Endothelial cell of umbilical vein (primary cell): ENCODE measurements around the gene RNASEH2B. TPM values are rescaled to one million over a fixed set of nuclear protein-coding genes. Genes with fewer than 3 reads are reported as not detected.

Source experiments
- BruUV-seq: library from RNA; stranded (reverse); fragments of 400-500 nt; replicated peaks from 2 replicates; lab custom pipeline; 2021; lab: Mats Ljungman, UMichigan
- CTCF ChIA-PET: fragments of 300-600, 350-600 bp; sonication (Branson Sonifier 250); formaldehyde crosslinking; loops from one replicate; lab custom pipeline; 2021; ENCODE audit warnings: antibody characterized with exemption, inconsistent platforms; lab: Charles Lee
- POLR2A ChIA-PET: fragments of 300-600, 350-600 bp; sonication (Branson Sonifier 250); formaldehyde crosslinking; loops from one replicate; lab custom pipeline; 2021; ENCODE audit warnings: antibody characterized with exemption, inconsistent platforms; lab: Charles Lee
- DNase-seq: peaks from one replicate; pipeline ENCODE4 v3.0.0-alpha.2; 2011; ENCODE audit warnings: low read depth, low spot score
- FAIRE-seq: peaks from 2 replicates; lab custom pipeline; 2011; peaks lifted over from hg19 to GRCh38; lab: Jason Lieb, UNC
- H2AFZ ChIP-seq: 2 replicates; pipeline ENCODE4 v1.6.0; 2012; ENCODE audit warnings: low read depth, low read length, control low read depth, inconsistent platforms
- H3K27ac ChIP-seq: 2 replicates; pipeline ENCODE4 v1.5.1; 2011; ENCODE audit warnings: low read depth, mild to moderate bottlenecking, control low read depth, low read length, moderate library complexity; ENCODE audit not compliant: insufficient read depth
- H3K27me3 ChIP-seq, 2 experiments: 2 replicates each; pipeline versions ENCODE4 v1.6.0 to v1.6.1; 2011; ENCODE audit warnings: low read length in 2 of 2, mixed read lengths in 1 of 2; ENCODE audit not compliant: control insufficient read depth in 2 of 2, insufficient read depth in 2 of 2
- H3K36me3 ChIP-seq, 2 experiments: 2 replicates in 1 of 2; 3 replicates in 1 of 2; pipeline ENCODE4 v1.5.1; 2011; ENCODE audit warnings: low read length in 2 of 2, mild to moderate bottlenecking in 1 of 2, moderate library complexity in 1 of 2; ENCODE audit not compliant: control insufficient read depth in 2 of 2, insufficient read depth in 2 of 2; ENCODE audit errors: extremely low read depth in 1 of 2
- H3K4me1 ChIP-seq: 3 replicates; pipeline ENCODE4 v1.5.1; 2011; ENCODE audit warnings: mild to moderate bottlenecking, low read length; ENCODE audit not compliant: control insufficient read depth, insufficient read depth; ENCODE audit errors: extremely low read depth
- H3K4me2 ChIP-seq: 2 replicates; pipeline ENCODE4 v1.6.1; 2011; ENCODE audit warnings: low read length, control low read depth, mixed read lengths; ENCODE audit not compliant: insufficient read depth
- H3K4me3 ChIP-seq, 3 experiments: fragments of 200-600 bp in 1 of 3; sonication (generic), shearing (Covaris generic) in 1 of 3; replicated peaks in 1 of 3; 2 replicates each; pipeline ENCODE4 v1.5.1; 2011 to 2016; ENCODE audit warnings: control low read depth in 3 of 3, low read length in 3 of 3, mild to moderate bottlenecking in 2 of 3, inconsistent platforms in 1 of 3, low read depth in 1 of 3, moderate library complexity in 1 of 3; ENCODE audit not compliant: insufficient read depth in 1 of 3
- H3K79me2 ChIP-seq: 2 replicates; pipeline ENCODE4 v1.6.0; 2012; ENCODE audit warnings: low read length, inconsistent platforms; ENCODE audit not compliant: control insufficient read depth, insufficient read depth
- H3K9ac ChIP-seq: replicated peaks from 2 replicates; pipeline ENCODE3; 2011; ENCODE audit warnings: low read length, control low read depth; ENCODE audit not compliant: insufficient read depth; ENCODE audit errors: extremely low read depth
- H3K9me1 ChIP-seq: replicated peaks from 3 replicates; pipeline ENCODE4 v1.6.0; 2011; ENCODE audit warnings: mild to moderate bottlenecking, low read length; ENCODE audit not compliant: control insufficient read depth, insufficient read depth; ENCODE audit errors: extremely low read depth
- H3K9me3 ChIP-seq: replicated peaks from 2 replicates; pipeline ENCODE4 v1.5.1; 2012; ENCODE audit warnings: low read length, inconsistent platforms; ENCODE audit not compliant: control insufficient read depth, insufficient read depth
- H4K20me1 ChIP-seq: replicated peaks from 2 replicates; pipeline ENCODE3; 2011; ENCODE audit warnings: mild to moderate bottlenecking, low read length; ENCODE audit not compliant: control insufficient read depth, insufficient read depth; ENCODE audit errors: extremely low read depth
- CTCF ChIP-seq, 2 donors: IDR thresholded peaks; 1 replicate in 1 of 2; 2 replicates in 1 of 2; pipeline ENCODE4 v1.5.1; 2011; ENCODE audit warnings: low read length in 2 of 2, mild to moderate bottlenecking in 2 of 2, moderate library complexity in 2 of 2, control low read depth in 1 of 2, inconsistent platforms in 1 of 2, low read depth in 1 of 2; ENCODE audit not compliant: insufficient read depth in 1 of 2; ENCODE audit errors: extremely low read depth in 1 of 2
- EZH2 ChIP-seq: IDR thresholded peaks from 2 replicates; pipeline ENCODE4 v1.6.1; 2012; ENCODE audit warnings: borderline replicate concordance, low read depth, mild to moderate bottlenecking, moderate library complexity, low read length, inconsistent platforms; ENCODE audit not compliant: severe bottlenecking
- FOS ChIP-seq: IDR thresholded peaks from 2 replicates; pipeline ENCODE4 v1.6.1; 2011; ENCODE audit warnings: mild to moderate bottlenecking, low read length, moderate library complexity, borderline replicate concordance; ENCODE audit not compliant: insufficient read depth
- GATA2 ChIP-seq: IDR thresholded peaks from 2 replicates; pipeline ENCODE4 v1.7.0; 2011; ENCODE audit warnings: low read depth, mild to moderate bottlenecking, moderate library complexity, mixed read lengths, low read length; ENCODE audit not compliant: insufficient read length, insufficient read depth
- JUN ChIP-seq: IDR thresholded peaks from 2 replicates; pipeline ENCODE4 v1.6.1; 2011; ENCODE audit warnings: borderline replicate concordance, low read depth; ENCODE audit not compliant: insufficient read length, insufficient read depth
- MAX ChIP-seq: IDR thresholded peaks from 2 replicates; pipeline ENCODE4 v1.6.1; 2011; ENCODE audit not compliant: insufficient read depth, insufficient read length
- MYC ChIP-seq: IDR thresholded peaks from one replicate; pipeline ENCODE4 v1.6.1; 2011; ENCODE audit warnings: mild to moderate bottlenecking, low read depth, low read length
- POLR2A ChIP-seq: IDR thresholded peaks from 2 replicates; pipeline ENCODE4 v1.6.1; 2012; ENCODE audit warnings: low read depth, mild to moderate bottlenecking, control low read depth, low read length
- POLR2AphosphoS5 ChIP-seq: IDR thresholded peaks from 2 replicates; pipeline ENCODE4 v1.6.1; 2012; ENCODE audit warnings: low read depth, mild to moderate bottlenecking, control low read depth, low read length, moderate library complexity; ENCODE audit not compliant: insufficient read depth
- dilution Hi-C: fragments of 300-500 bp; cut with MboI; formaldehyde crosslinking; loops from one replicate; pipeline ENCODE4 v1.15.0; 2019; ENCODE audit warnings: low sequenced_read_pairs; ENCODE audit not compliant: extremely low pct_ligation_motif_present
- intact Hi-C: fragments of 100-400 bp; cut with micrococcal nuclease; formaldehyde crosslinking; loops from one replicate; pipeline ENCODE4 v1.10.0; 2022
- polyA plus RNA-seq, 4 experiments: library from polyadenylated mRNA; depleted of rRNA in 3 of 4; stranded (reverse) in 3 of 4; unstranded in 1 of 4; fragments of >200 nt; gene quantifications; 2 replicates each; pipeline versions ENCODE4 v1.2.1 to v1.2.3, GENCODE V29; 2011 to 2012; ENCODE audit warnings: missing spikeins in 1 of 4
- total RNA-seq: library from RNA; stranded (reverse); gene quantifications from 2 replicates; pipeline ENCODE4 v1.2.3, GENCODE V29; 2021

The RNASEH2B gene
- total and polyA plus RNA-seq, 2 donors (not counting 3 experiments of a cell fraction or from before 2014, with no cell fraction given), result 8.9 to 25.1 TPM

DNA sequence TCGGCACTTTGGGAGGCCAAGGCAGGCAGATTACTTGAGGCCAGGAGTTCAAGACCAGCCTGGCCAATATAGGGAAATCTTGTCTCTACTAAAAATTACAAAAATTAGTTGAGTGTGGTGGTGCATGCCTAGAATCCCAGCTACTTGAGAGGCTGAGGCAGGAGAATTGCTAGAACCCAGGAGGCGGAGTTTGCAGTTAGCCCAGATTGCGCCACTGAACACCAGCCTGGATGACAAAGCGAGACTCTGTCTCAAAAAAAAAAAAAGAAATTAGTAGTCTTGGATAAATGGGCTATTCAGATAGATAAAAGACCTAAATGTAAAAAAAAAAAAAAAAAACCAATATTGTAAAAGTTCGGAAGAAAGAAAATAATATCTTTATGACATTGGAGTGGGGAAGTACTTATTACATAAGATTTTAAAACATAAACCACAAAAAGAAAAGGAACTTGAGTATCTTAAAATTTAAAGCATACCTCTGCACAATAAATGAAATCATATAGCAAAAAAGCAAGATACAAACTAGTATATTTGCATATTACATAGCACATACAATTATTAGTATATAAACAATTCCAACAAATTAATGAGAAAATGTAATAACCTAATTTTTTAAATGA lies 26.7 kb upstream of the RNASEH2B start:
- no peak overlapping the region for H2AFZ ChIP-seq
- dilution Hi-C loops (no loop called here), intact Hi-C loops (no loop called here)
- H3K36me3 ChIP-seq, result no peaks in the 10 kb centered on the region
- no peaks in the 10 kb centered on the region for H3K9me1 ChIP-seq
- no TSS peak for BruUV-seq
- FAIRE-seq (no peak), DNase-seq (no peak)
- ChIA-PET POLR2A (no interaction called here), CTCF (no interaction called here)
- peaks cover 2% of the 10 kb centered on the region in 2 experiments for H3K27me3 ChIP-seq
- no peak overlapping the region for H3K27ac ChIP-seq
- H3K79me2 ChIP-seq, result no peaks in the 10 kb centered on the region
- no peaks in the 10 kb centered on the region for H3K9me3 ChIP-seq
- no peak overlapping the region for H3K9ac ChIP-seq
- no peaks in the 10 kb centered on the region for H4K20me1 ChIP-seq
- no peak overlapping the region for H3K4me2 ChIP-seq
- no peak overlapping the region for H3K4me3 ChIP-seq
- no peaks in the 10 kb centered on the region for H3K4me1 ChIP-seq
- TF ChIP-seq MYC, result no peak
- no peak for TF ChIP-seq EZH2
- TF ChIP-seq CTCF (IDR thresholded peaks at IDR 0.05; ENCODE audit: extremely low read depth in 1 of 2, insufficient read depth in 1 of 2, low read depth in 1 of 2, low read length in 2 of 2), result no peak
- TF ChIP-seq GATA2, result no peak
- TF ChIP-seq FOS, result no peak
- TF ChIP-seq POLR2A, result no peak
- TF ChIP-seq JUN, result no peak
- TF ChIP-seq MAX, result no peak
- no peak for TF ChIP-seq POLR2AphosphoS5
